ENCODE results near the gene AMACR. TPM values are rescaled to one million over a fixed set of nuclear protein-coding genes. Genes with fewer than 3 reads are reported as not detected.

Gene AMACR
- total RNA-seq: 16.1 TPM

GRCh38 chr5:34007621-34008600 is at the start of gene AMACR:
TSS of gene AMACR (minus strand) at chr5:34008050. CDS start at chr5:34008019, 31 bp downstream.

DNA sequence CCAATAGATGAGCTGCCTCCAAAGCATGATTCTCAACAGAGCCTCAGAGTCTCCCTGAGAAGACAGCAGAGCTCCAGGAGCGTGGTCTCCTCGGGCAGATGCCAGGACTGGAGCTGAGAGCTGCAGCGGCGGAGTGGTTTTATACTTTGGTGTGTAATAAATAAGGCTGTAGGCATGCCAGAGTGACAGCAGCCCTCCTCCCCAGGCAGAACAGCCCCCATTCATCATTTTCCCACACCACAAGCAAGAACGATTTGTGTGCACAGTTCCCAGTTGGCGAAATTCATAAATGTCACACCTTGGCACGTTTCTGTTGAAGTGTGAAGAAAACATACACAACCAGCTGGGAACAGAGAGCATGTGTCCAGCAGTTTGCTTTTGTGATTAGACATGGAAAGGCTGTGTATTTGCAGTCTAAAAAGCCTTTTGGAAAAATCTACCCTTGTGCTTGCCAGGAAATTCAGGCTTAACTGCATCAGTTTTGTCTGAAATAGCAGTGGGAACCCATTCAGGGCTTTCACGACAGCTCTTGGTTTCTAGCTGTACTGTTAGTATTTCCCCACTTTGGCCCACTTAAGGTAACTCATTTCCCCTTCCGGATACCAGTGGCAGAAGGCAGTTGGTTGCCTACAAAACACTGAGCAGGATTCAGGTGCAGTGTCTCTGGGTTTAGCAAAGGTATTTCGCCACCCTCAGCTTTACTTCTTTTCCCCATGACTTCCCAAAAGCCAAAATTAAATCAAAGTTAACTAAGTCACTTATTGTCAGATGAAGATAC is 35.4 kb upstream of the AMACR start, which contains the start of gene C1QTNF3:
C1QTNF3 (minus strand) TSS at position 115 of the 778 bp plus-strand sequence; CDS start at position 27, 88 bp downstream.

GRCh38 chr5:33984671-33985124 is 23.2 kb downstream of the AMACR start, which contains the start of gene SLC45A2:
TSS of gene SLC45A2 (minus strand) at chr5:33984693. CDS start at chr5:33984583, 110 bp downstream.

DNA sequence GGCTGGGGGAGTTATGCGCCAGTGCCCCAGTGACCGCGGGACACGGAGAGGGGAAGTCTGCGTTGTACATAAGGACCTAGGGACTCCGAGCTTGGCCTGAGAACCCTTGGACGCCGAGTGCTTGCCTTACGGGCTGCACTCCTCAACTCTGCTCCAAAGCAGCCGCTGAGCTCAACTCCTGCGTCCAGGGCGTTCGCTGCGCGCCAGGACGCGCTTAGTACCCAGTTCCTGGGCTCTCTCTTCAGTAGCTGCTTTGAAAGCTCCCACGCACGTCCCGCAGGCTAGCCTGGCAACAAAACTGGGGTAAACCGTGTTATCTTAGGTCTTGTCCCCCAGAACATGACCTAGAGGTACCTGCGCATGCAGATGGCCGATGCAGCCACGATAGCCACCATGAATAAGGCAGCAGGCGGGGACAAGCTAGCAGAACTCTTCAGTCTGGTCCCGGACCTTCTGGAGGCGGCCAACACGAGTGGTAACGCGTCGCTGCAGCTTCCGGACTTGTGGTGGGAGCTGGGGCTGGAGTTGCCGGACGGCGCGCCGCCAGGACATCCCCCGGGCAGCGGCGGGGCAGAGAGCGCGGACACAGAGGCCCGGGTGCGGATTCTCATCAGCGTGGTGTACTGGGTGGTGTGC is 71.4 kb downstream of the AMACR start, which contains the start of gene RXFP3:
RXFP3 (plus strand) TSS at position 6 of the 636 bp plus-strand sequence; CDS start at position 361, 355 bp downstream.

Small RNA genes within 50 kb of the gene (small RNA-seq; reads per million reads assigned to genes)
- not detected for gene AC139783.1

Other genes starting within 250 kb of the AMACR start
- 5.8 TPM for gene ADAMTS12, start 116.1 kb downstream of the AMACR start, total RNA-seq
- gene RXFP3, start 71.7 kb downstream of the AMACR start, total RNA-seq: 3.0 TPM
- 0.23 TPM for gene SLC45A2, start 23.4 kb downstream of the AMACR start, total RNA-seq
- 16.1 TPM for gene C1QTNF3, start 35.2 kb upstream of the AMACR start, total RNA-seq